WTC11 (cell line): ENCODE data around the gene ADORA2B.

Source experiments
- CREB1 ChIP-seq: sonication (generic); formaldehyde crosslinking; IDR thresholded peaks from 2 replicates; pipeline ENCODE4 v1.8.0; 2023; ENCODE audit warnings: mild to moderate bottlenecking, missing genetic modification reagents
- NFE2L1 ChIP-seq: sonication (generic); formaldehyde crosslinking; IDR thresholded peaks from 2 replicates; pipeline ENCODE4 v1.8.1; 2023; ENCODE audit warnings: missing genetic modification reagents
- TF ChIP-seq, protein P1 (sequence below): fragments of 200-600 bp; IDR thresholded peaks from 2 replicates; pipeline ENCODE4 v1.8.0; 2022; ENCODE audit warnings: antibody characterized with exemption
- TF ChIP-seq, protein P2 (sequence below): fragments of 250-450 bp; sonication (Bioruptor Pico); IDR thresholded peaks from 2 replicates; pipeline ENCODE4 v1.9.0; 2021; ENCODE audit warnings: moderate library complexity, mild to moderate bottlenecking, inconsistent platforms, borderline replicate concordance

DNA sequence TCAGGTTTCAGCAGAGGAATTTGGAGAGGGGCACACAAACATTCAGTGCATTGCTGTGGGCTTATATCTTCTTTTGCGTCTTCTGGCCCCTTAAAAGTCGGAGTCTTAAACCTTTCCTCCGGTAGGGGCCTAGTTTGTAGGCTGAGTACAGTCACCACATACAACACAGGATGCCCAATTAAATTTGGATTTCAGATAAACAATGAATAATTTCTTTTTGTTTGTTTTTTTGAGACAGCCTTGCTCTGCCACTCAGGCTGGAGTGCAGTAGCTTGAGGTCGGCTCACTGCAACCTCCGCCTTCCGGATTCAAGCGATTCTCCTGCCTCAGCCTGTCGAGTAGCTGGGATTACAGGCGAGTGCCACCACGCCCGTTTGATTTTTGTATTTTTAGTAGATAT lies 26.7 kb upstream of the ADORA2B start:
- TF ChIP-seq, protein P1, sequence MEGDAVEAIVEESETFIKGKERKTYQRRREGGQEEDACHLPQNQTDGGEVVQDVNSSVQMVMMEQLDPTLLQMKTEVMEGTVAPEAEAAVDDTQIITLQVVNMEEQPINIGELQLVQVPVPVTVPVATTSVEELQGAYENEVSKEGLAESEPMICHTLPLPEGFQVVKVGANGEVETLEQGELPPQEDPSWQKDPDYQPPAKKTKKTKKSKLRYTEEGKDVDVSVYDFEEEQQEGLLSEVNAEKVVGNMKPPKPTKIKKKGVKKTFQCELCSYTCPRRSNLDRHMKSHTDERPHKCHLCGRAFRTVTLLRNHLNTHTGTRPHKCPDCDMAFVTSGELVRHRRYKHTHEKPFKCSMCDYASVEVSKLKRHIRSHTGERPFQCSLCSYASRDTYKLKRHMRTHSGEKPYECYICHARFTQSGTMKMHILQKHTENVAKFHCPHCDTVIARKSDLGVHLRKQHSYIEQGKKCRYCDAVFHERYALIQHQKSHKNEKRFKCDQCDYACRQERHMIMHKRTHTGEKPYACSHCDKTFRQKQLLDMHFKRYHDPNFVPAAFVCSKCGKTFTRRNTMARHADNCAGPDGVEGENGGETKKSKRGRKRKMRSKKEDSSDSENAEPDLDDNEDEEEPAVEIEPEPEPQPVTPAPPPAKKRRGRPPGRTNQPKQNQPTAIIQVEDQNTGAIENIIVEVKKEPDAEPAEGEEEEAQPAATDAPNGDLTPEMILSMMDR, result no peak
- TF ChIP-seq CREB1 (CRISPR knock-in tag) (no peak), NFE2L1 (no peak)
- TF ChIP-seq, protein P2, sequence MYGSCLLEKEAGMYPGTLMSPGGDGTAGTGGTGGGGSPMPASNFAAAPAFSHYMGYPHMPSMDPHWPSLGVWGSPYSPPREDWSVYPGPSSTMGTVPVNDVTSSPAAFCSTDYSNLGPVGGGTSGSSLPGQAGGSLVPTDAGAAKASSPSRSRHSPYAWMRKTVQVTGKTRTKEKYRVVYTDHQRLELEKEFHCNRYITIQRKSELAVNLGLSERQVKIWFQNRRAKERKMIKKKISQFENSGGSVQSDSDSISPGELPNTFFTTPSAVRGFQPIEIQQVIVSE (CRISPR knock-in tag), result no peak
